ENCODE results near the gene CTCF.

CTCF gene

GRCh38 chr16:67632415-67633172, 70.3 kb downstream of the CTCF start:
- ChIA-PET CTCF (interaction anchor here (0.9 to 4.0 kb wide), 6 partner anchors 11 to 111 kb away, joined by 3 to 33 read pairs (median 6); partner anchors contain the start of genes CARMIL2 and CTCF), POLR2A (no interaction called here)
- TF ChIP-seq CTCF (IDR thresholded peaks at IDR 0.05; ENCODE audit: insufficient read depth, low read length, missing control alignments), result no peak
- DNase-seq (ENCODE audit: low read depth, low spot score), result peak; percentile 2
- no peak overlapping the region for H3K4me3 ChIP-seq (ENCODE audit: low read depth, low read length)

GRCh38 chr16:67636713-67637112, 74.4 kb downstream of the CTCF start:
- DNase-seq (ENCODE audit: low read depth, low spot score), result no peak
- CTCF ChIA-PET, result no interaction called here
- no peak for TF ChIP-seq CTCF (IDR thresholded peaks at IDR 0.05; ENCODE audit: insufficient read depth, low read length, missing control alignments)
- POLR2A ChIA-PET, result no interaction called here
- no peak overlapping the region for H3K4me3 ChIP-seq (ENCODE audit: low read depth, low read length)

GRCh38 chr16:67637625-67638024, 75.3 kb downstream of the CTCF start:
- DNase-seq (ENCODE audit: low read depth, low spot score), result no peak
- ChIA-PET POLR2A (no interaction called here), CTCF (interaction anchor here (0.7 kb wide), 1 partner anchor 75 kb away, joined by 3 read pairs; the partner anchor contains the start of gene CTCF)
- TF ChIP-seq CTCF (IDR thresholded peaks at IDR 0.05; ENCODE audit: insufficient read depth, low read length, missing control alignments), result no peak
- no peak overlapping the region for H3K4me3 ChIP-seq (ENCODE audit: low read depth, low read length)

- H3K4me3 ChIP-seq (ENCODE audit: low read depth, low read length), result no peak overlapping the region
- POLR2A ChIA-PET, result interaction anchor here (0.8 kb wide), 1 partner anchor 79 kb away, joined by 3 read pairs; no protein-coding TSS in a partner anchor
- no peak for TF ChIP-seq CTCF (IDR thresholded peaks at IDR 0.05; ENCODE audit: insufficient read depth, low read length, missing control alignments)
- CTCF ChIA-PET, result interaction anchor here (0.7 to 12.1 kb wide), 12 partner anchors 8 to 122 kb away, joined by 3 to 174 read pairs (median 9); partner anchors contain the start of genes ACD, C16orf86, CTCF and ENKD1
- no peak for DNase-seq (ENCODE audit: low read depth, low spot score)
Observed at GRCh38 chr16:67641779-67642708, 79.7 kb downstream of the CTCF start.

GRCh38 chr16:67644038-67644437, 81.7 kb downstream of the CTCF start:
- no peak for DNase-seq (ENCODE audit: low read depth, low spot score)
- no peak for TF ChIP-seq CTCF (IDR thresholded peaks at IDR 0.05; ENCODE audit: insufficient read depth, low read length, missing control alignments)
- no peak overlapping the region for H3K4me3 ChIP-seq (ENCODE audit: low read depth, low read length)
- CTCF ChIA-PET, result interaction anchor here (1.0 to 12.1 kb wide), 18 partner anchors 10 to 162 kb away, joined by 3 to 174 read pairs (median 9); partner anchors contain the start of genes ACD, ATP6V0D1, C16orf86 and CTCF
- POLR2A ChIA-PET, result interaction anchor here (1.0 kb wide), 1 partner anchor 82 kb away, joined by 3 read pairs; the partner anchor contains the start of gene CTCF

Measured in AG04449 (cell line).